ENCODE measurements around the gene ZKSCAN1.
"Not testable (repeated sequence)": the region's sequence is repeated elsewhere in the genome, so short reads cannot be mapped to it uniquely, and the experiment has no call there.

Gene ZKSCAN1

DNA sequence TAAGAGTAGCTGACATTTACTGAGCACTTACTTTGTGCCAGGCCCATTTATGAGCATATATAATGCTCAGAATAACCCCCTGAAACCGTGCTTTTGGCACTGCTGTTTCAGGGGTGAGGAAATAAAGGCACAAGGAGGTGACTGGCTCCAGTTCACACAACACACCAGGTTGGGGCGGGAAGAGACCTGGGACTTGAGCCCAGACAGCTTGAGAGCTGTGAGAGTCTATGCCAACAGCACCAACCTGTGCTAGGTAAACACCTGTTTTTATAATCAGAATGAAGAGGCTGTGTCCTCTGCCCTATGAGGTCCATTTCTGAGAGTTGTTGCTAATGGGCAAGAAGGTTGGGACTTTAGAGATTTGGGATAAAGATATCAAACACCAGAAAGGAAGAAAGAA, 30.8 kb upstream of the ZKSCAN1 start:
- Histone ChIP-seq H3K4me3 (ENCODE audit: low read length) (no peak overlapping the region), H3K9me3 (ENCODE audit: control insufficient read depth, low read length) (peaks cover 9% of the 10 kb centered on the region), H3K9ac (ENCODE audit: low read length) (no peak overlapping the region), H3K27me3 (replicated peaks; ENCODE audit: control insufficient read depth, insufficient read depth, low read length) (peaks cover 46% of the 10 kb centered on the region), H3K36me3 (ENCODE audit: control insufficient read depth, insufficient read depth, low read length, severe bottlenecking) (no peaks in the 10 kb centered on the region), H3K4me1 (ENCODE audit: control insufficient read depth, insufficient read depth, low read length) (no peaks in the 10 kb centered on the region)
- no peak for DNase-seq (ENCODE audit: low read depth)

DNA sequence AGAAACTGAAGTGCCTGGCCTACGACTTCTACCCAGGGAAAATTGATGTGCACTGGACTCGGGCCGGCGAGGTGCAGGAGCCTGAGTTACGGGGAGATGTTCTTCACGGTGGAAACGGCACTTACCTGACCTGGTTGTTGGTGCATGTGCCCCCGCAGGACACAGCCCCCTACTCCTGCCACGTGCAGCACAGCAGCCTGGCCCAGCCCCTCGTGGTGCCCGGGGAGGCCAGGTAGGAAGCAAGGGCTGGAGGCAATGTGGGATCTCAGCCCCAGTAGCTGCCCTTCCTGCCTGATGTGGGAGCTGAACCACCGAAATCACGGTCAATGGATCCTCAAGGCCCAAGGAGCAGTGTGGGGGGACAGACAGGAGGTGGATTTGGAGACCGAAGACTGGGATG, 28.1 kb upstream of the ZKSCAN1 start:
- H3K36me3 ChIP-seq (ENCODE audit: control insufficient read depth, insufficient read depth, low read length, severe bottlenecking), result not testable (repeated sequence)

DNA sequence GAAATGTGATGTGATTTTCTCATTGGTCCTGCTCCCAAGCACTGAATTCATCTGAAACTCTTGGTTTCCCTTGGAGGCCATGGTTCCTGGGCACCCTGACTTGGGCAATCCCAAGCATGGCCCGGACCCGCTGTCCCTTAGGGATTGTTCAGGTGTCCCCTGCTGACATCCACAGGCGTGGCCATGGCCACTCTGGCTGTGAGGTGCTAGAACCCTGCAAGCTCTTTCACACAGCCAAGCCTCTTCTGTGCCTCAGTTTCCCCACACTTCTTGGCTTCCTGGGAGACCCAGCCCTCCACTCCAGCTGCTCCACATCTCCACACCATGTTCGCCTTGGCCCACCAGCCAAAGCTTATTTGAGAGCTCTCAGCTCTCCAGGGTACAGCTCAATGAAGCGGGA, 27.6 kb upstream of the ZKSCAN1 start:
- DNase-seq (ENCODE audit: low read depth), result no peak
- H3K4me1 ChIP-seq (ENCODE audit: control insufficient read depth, insufficient read depth, low read length), result no peaks in the 10 kb centered on the region
- H3K9me3 ChIP-seq (ENCODE audit: control insufficient read depth, low read length), result no peaks in the 10 kb centered on the region
- no peak overlapping the region for H3K4me3 ChIP-seq (ENCODE audit: low read length)
- H3K27me3 ChIP-seq (replicated peaks; ENCODE audit: control insufficient read depth, insufficient read depth, low read length), result peaks cover 41% of the 10 kb centered on the region
- no peak overlapping the region for H3K9ac ChIP-seq (ENCODE audit: low read length)
- no peaks in the 10 kb centered on the region for H3K36me3 ChIP-seq (ENCODE audit: control insufficient read depth, insufficient read depth, low read length, severe bottlenecking)

More for the DNA sequence above, 28.1 kb upstream of the ZKSCAN1 start:
- H3K4me3 ChIP-seq (ENCODE audit: low read length); DNase-seq (ENCODE audit: low read depth); H3K9ac ChIP-seq (ENCODE audit: low read length); H3K9me3 ChIP-seq (ENCODE audit: control insufficient read depth, low read length); H3K4me1 ChIP-seq (ENCODE audit: control insufficient read depth, insufficient read depth, low read length): not testable (repeated sequence)
- peaks cover 41% of the 10 kb centered on the region for H3K27me3 ChIP-seq (replicated peaks; ENCODE audit: control insufficient read depth, insufficient read depth, low read length)

DNA sequence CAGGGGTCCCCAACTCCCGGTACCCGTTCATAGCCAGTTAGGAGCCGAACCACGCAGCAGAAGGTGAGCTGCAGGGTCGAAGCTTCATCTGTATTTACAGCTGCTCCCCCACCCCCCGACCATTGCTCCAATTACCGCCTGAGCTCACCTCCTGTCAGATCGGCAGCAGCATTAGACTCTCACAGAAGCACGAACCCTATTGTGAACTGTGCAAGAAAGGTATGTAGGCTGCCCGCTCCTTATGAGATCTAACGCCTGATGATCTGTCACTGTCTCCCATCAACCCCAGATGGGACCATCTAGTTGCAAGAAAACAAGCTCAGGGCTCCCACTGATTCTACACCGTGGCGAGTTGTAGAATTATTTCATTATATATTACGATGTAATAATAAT, 24.9 kb upstream of the ZKSCAN1 start:
- no peaks in the 10 kb centered on the region for H3K36me3 ChIP-seq (ENCODE audit: control insufficient read depth, insufficient read depth, low read length, severe bottlenecking)
- H3K4me3 ChIP-seq (ENCODE audit: low read length), result peak overlapping the region; percentile 44
- no peaks in the 10 kb centered on the region for H3K9me3 ChIP-seq (ENCODE audit: control insufficient read depth, low read length)
- peaks cover 28% of the 10 kb centered on the region for H3K27me3 ChIP-seq (replicated peaks; ENCODE audit: control insufficient read depth, insufficient read depth, low read length)
- no peak for DNase-seq (ENCODE audit: low read depth)
- no peak overlapping the region for H3K9ac ChIP-seq (ENCODE audit: low read length)
- peaks cover 4% of the 10 kb centered on the region for H3K4me1 ChIP-seq (ENCODE audit: control insufficient read depth, insufficient read depth, low read length)

DNA sequence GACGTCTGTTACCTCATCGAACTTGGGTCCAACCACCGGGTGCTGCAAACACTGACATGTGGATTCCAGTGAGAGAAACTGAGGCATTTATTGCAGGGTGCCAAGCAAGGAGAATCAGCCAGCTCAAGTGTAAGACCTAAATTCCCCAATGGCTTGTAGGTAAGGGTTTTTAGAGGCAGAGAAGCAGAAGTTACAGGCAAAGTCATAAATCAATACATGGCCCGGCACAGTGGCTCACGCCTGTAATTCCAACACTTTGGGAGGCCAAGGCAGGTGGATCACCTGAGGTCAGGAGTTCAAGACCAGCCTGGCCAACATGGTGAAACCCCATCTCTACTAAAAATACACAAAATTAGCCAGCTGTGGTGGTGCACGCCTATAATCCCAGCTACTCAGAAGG, 23.9 kb upstream of the ZKSCAN1 start:
- not testable (repeated sequence) for DNase-seq (ENCODE audit: low read depth); H3K4me1 ChIP-seq (ENCODE audit: control insufficient read depth, insufficient read depth, low read length); H3K36me3 ChIP-seq (ENCODE audit: control insufficient read depth, insufficient read depth, low read length, severe bottlenecking); H3K9ac ChIP-seq (ENCODE audit: low read length); H3K9me3 ChIP-seq (ENCODE audit: control insufficient read depth, low read length); H3K4me3 ChIP-seq (ENCODE audit: low read length)
- H3K27me3 ChIP-seq (replicated peaks; ENCODE audit: control insufficient read depth, insufficient read depth, low read length), result peaks cover 19% of the 10 kb centered on the region

DNA sequence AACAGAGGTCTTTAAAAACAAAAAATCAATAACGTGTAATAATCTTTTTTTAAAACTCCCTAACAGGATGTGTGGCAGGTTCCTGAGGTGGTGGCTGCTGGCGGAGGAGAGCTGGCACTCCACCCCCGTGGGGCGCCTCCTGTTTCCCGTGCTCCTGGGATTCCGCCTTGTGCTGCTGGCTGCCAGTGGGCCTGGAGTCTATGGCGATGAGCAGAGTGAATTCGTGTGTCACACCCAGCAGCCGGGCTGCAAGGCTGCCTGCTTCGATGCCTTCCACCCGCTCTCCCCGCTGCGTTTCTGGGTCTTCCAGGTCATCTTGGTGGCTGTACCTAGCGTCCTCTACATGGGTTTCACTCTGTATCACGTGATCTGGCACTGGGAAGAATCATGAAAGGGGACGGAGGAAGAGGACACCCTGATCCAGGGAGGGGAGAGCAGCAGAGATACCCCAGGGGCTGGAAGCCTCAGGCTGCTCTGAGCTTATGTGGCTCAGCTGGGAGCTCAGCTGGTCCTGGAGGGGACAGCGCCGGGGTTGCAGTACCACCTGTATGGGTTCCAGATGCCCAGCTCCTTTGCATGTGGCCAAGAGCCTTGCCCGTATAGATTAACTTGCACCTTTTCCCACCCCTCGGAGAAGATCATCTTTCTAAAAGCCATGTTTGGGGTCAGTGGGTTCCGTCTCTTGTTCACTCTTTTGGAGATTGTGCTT, 22.9 kb upstream of the ZKSCAN1 start:
- H3K27me3 ChIP-seq (replicated peaks; ENCODE audit: control insufficient read depth, insufficient read depth, low read length), result peaks cover 12% of the 10 kb centered on the region

DNA sequence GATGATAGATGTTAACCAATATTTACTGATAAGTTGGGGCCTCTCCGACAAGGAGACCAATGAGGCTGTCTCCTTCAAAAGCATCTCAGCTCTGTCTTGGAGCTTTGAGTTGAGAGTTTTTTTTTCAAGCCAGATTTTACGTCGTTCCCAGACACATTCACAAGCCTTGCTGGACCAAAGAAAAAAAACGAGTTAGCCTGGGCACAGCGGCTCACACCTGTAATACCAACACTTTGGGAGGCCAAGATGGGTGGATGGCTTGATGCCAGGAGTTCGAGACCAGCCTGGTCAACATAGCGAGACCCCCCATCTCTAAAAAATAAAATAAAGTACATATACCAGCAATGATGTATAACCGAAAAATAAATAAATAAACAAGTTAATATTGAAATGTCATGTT, 20.6 kb upstream of the ZKSCAN1 start:
- Histone ChIP-seq H3K4me3 (ENCODE audit: low read length) (no peak overlapping the region), H3K4me1 (ENCODE audit: control insufficient read depth, insufficient read depth, low read length) (peaks cover 7% of the 10 kb centered on the region), H3K9ac (ENCODE audit: low read length) (peak overlapping the region; percentile 54), H3K36me3 (ENCODE audit: control insufficient read depth, insufficient read depth, low read length, severe bottlenecking) (no peaks in the 10 kb centered on the region), H3K9me3 (ENCODE audit: control insufficient read depth, low read length) (no peaks in the 10 kb centered on the region), H3K27me3 (replicated peaks; ENCODE audit: control insufficient read depth, insufficient read depth, low read length) (no peaks in the 10 kb centered on the region)
- DNase-seq (ENCODE audit: low read depth), result no peak

More for the DNA sequence above, 22.9 kb upstream of the ZKSCAN1 start:
- DNase-seq (ENCODE audit: low read depth), result no peak
- no peaks in the 10 kb centered on the region for H3K9me3 ChIP-seq (ENCODE audit: control insufficient read depth, low read length)
- no peak overlapping the region for H3K4me3 ChIP-seq (ENCODE audit: low read length)
- H3K36me3 ChIP-seq (ENCODE audit: control insufficient read depth, insufficient read depth, low read length, severe bottlenecking), result no peaks in the 10 kb centered on the region
- peaks cover 4% of the 10 kb centered on the region for H3K4me1 ChIP-seq (ENCODE audit: control insufficient read depth, insufficient read depth, low read length)
- no peak overlapping the region for H3K9ac ChIP-seq (ENCODE audit: low read length)

DNA sequence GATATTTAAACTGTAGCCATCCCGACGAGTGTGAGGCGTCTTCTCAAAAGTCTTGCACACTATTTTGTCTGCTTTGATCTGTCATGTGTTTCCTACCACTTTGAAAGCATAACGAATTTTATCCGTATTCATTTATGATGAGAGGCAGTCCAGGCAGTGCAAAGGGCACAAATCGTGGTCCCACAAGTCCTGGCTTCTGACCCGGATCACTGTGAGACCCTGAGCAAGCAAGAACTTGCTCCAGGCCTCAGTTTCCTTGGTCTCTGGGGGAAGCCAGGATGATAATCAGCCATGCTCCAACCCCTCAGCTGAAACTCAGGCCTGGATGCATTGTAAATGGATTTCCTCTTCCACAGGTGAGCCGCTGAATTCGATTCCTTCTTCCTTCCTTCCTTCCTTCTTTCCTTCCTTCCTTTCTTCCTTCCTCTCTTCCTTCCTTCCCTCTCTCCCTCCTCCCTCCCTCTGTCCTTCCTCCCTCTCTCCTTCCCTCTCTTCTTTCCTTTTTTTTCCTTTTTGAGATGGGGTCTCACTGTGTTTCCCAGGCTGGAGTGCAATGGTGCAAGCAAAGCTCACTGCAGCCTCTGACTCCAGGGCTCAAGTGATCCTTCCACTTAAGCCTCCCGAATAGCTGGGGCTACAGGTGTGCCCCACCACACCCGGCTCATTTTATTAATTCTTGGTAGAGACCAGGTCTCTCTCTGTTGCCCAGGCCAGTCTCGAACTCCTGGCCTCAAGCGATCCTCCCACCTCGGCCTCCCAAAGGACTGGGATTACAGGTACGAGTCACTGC, 18.4 kb upstream of the ZKSCAN1 start:
- Histone ChIP-seq H3K36me3 (ENCODE audit: control insufficient read depth, insufficient read depth, low read length, severe bottlenecking) (no peaks in the 10 kb centered on the region), H3K9me3 (ENCODE audit: control insufficient read depth, low read length) (no peaks in the 10 kb centered on the region), H3K4me3 (ENCODE audit: low read length) (peak overlapping the region; percentile 74), H3K9ac (ENCODE audit: low read length) (peak overlapping the region; percentile 82), H3K27me3 (replicated peaks; ENCODE audit: control insufficient read depth, insufficient read depth, low read length) (no peaks in the 10 kb centered on the region), H3K4me1 (ENCODE audit: control insufficient read depth, insufficient read depth, low read length) (peaks cover 7% of the 10 kb centered on the region)
- no peak for DNase-seq (ENCODE audit: low read depth)

DNA sequence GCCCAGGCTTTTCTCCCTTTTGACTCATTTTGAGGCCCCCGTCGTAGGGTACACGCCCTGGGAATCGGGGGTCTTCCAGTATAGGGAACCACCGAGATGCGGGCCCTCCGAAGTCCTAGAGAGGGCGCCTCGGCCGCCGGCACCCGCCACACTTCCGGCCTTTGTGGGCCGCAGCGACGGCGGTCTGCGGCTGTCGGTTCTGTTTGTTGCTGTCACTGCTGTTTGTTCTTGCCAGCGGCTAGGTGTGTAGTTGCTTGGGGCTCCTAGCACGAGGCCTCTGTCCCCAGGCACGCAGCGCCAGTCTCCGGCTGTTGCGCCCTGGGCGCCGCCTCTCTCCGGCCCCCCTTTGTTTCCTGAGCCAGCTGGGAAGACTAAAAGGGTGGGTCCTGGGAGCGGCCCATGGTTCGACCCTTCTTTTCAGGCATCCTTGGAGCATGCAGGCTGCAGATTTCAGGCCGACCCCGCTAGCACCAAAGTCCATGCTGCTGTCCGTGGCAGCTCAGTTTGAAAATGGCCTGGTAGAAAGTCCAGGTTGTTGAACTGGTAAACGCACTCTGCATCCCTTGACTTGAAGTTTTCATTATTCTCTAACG, 17.8 kb upstream of the ZKSCAN1 start:
- Histone ChIP-seq H3K4me1 (ENCODE audit: control insufficient read depth, insufficient read depth, low read length) (peaks cover 7% of the 10 kb centered on the region), H3K9ac (ENCODE audit: low read length) (peak overlapping the region; percentile 82), H3K4me3 (ENCODE audit: low read length) (peak overlapping the region; percentile 74), H3K9me3 (ENCODE audit: control insufficient read depth, low read length) (no peaks in the 10 kb centered on the region), H3K36me3 (ENCODE audit: control insufficient read depth, insufficient read depth, low read length, severe bottlenecking) (no peaks in the 10 kb centered on the region), H3K27me3 (replicated peaks; ENCODE audit: control insufficient read depth, insufficient read depth, low read length) (no peaks in the 10 kb centered on the region)
- DNase-seq (ENCODE audit: low read depth), result no peak

DNA sequence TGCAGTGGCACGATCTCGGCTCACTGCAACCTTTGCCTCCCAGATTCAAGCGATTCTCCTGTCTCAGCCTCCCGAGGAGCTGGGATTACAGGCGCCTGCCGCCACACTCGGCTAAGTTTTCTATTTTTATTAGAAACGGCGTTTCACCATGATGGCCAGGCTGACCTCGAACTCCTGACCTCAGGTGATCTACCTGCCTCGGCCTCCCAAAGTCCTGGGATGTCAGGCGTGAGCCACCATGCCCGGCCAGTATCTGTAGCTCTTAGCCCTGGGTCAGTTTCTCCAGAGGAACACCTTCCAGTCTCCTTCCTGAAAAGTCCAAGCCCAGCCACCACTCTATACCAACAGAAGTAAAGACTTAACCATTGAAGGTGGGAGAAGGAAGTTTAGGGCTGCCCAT, 15.2 kb upstream of the ZKSCAN1 start:
- Histone ChIP-seq H3K4me1 (ENCODE audit: control insufficient read depth, insufficient read depth, low read length) (peaks cover 3% of the 10 kb centered on the region), H3K27me3 (replicated peaks; ENCODE audit: control insufficient read depth, insufficient read depth, low read length) (no peaks in the 10 kb centered on the region), H3K4me3 (ENCODE audit: low read length) (no peak overlapping the region), H3K9me3 (ENCODE audit: control insufficient read depth, low read length) (no peaks in the 10 kb centered on the region), H3K9ac (ENCODE audit: low read length) (no peak overlapping the region), H3K36me3 (ENCODE audit: control insufficient read depth, insufficient read depth, low read length, severe bottlenecking) (no peaks in the 10 kb centered on the region)
- no peak for DNase-seq (ENCODE audit: low read depth)
